ENCODE results near the gene RPS19BP1.
A peak's percentile ranks its signal among the peaks of the same experiment; 100 is the strongest.

The RPS19BP1 gene

DNA sequence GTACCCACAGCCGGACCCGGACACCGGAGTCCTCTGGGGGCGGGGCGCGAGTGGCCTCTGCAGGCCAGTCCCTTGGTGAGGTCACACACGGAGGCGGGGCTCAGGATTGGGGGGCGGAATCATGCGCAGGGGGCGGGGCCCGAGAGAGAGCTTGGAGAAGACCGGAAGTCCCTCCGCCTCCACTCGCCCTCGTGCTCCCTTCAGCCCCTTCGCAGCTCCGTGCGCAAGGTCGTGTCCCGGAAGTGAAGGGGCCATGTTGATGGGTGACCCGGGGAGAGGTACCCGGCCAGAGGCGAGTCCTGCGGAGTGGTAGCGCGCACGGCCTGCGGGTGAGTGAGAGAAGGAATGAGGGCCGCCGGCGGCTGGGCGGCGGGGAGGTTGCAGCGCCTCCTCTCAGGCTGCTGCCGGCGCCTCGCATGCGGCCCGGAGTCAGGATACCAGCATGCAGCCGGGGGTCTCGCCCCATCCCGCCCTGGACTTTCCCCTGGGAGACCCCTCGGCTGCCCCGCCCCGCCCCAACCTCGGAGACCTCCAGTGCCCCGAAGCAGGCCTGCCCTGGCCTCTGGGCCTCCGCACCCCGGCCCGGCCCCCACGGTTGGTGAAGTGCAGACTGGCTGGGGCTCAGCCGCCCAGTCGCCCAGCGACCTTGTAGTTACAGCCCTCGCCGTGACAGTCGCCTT, 30.3 kb downstream of the RPS19BP1 start, which contains the start of gene MIEF1:
Gene MIEF1, plus strand, starts transcription at position 182 of the 680 bp plus-strand sequence. CDS start 9,005 bp downstream, outside the sequence.
- in situ Hi-C loops (cut with MboI; ENCODE audit: low pct_unique_long_range_greater_than_20kb, low sequenced_read_pairs), result loop anchor here (25.0 kb wide), 1 partner anchor 340 kb away; the partner anchor contains the start of gene CBX7
- peak; percentile 94 for DNase-seq

DNA sequence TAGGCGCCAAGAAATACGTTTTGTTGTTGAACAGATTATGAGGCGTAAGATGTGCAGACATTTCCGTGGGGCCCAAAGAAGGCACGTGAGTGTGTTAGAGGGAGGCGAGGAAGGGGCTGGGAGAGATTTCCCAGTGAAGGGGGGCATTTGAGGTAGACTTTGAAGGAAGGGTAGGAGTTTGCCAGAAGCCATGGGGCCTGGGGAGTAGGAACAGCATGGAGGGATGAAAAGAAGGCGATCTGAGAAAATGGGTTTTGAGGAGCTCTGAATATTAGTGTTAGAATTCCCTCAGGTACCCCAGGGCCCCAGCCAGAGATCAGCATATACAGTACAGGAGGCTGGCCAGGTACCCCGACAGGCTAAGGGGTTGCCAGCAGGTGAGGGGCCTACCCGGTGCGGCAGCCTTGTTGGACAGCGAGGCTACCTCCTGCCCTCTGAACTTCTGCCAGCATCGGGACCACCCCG, 30.9 kb downstream of the RPS19BP1 start:
- DNase-seq, result no peak
- in situ Hi-C loops (cut with MboI; ENCODE audit: low pct_unique_long_range_greater_than_20kb, low sequenced_read_pairs), result loop anchor here (25.0 kb wide), 1 partner anchor 339 kb away; the partner anchor contains the start of gene CBX7

DNA sequence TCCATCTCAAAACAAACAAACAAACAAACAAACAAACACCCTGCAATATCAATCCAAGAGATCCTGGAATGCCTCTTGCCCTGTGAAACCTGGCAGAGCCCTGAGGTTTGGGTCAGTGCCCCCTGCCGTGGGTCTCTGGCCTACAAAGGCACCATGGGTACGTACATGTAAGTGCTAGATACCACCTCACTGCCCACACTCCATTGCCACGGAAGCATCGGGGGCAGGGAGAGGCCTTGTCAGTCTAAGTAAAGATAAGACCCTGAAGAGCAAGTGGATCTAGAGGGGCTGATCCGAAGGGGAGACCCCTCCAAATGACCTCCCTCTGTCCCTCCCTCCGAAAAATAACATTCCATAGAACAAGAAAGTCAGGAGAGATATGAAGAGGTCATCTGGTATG, 32.4 kb downstream of the RPS19BP1 start:
- no peak for DNase-seq
- in situ Hi-C loops (cut with MboI; ENCODE audit: low pct_unique_long_range_greater_than_20kb, low sequenced_read_pairs), result loop anchor here (25.0 kb wide), 1 partner anchor 338 kb away; the partner anchor contains the start of gene CBX7

DNA sequence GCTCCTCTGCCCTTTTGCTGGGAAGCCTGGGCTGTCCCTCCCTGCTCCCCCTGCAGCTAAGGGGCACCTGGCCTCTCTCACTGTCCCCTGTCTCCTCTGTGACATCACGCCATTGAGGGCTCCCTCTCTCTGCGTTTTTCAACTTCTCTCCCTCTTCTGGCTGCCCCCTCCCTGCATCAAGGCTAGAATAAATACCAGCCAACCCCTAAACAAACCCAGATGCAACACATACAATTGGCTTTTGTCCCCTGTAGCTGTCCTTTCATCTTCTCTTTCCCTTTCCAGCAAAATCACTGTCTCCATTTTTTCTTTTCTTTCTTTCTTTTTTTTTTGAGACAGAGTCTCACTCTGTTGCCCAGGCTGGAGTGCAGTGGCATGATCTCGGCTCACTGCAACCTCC, 33.7 kb downstream of the RPS19BP1 start:
- in situ Hi-C loops (cut with MboI; ENCODE audit: low pct_unique_long_range_greater_than_20kb, low sequenced_read_pairs), result no loop called here

GRCh38 chr22:39498368-39498767, 34.2 kb downstream of the RPS19BP1 start:
- DNase-seq, result no peak
- in situ Hi-C loops (cut with MboI; ENCODE audit: low pct_unique_long_range_greater_than_20kb, low sequenced_read_pairs), result no loop called here

More for the DNA sequence above, 33.7 kb downstream of the RPS19BP1 start:
- DNase-seq, result no peak

DNA sequence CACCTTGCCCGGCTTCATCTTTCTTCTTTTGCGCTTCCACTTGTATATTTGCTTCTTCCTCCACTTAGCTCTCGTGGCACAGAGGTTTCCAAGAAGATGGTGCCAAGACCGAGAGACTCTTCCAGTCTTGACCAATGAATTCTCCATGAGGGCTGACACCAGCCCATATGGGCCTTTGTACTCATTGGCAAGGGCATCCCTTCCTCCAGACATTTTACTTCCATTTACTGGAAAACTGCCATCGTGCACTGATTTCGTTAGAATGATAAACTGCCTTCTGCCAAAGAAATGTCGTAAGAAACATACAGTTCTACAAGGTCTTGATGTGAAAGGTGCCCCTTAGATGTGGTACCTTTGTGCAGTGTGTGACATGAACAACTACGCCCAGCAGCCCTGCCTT, 35.1 kb downstream of the RPS19BP1 start:
- no peak for DNase-seq
- in situ Hi-C loops (cut with MboI; ENCODE audit: low pct_unique_long_range_greater_than_20kb, low sequenced_read_pairs), result no loop called here

DNA sequence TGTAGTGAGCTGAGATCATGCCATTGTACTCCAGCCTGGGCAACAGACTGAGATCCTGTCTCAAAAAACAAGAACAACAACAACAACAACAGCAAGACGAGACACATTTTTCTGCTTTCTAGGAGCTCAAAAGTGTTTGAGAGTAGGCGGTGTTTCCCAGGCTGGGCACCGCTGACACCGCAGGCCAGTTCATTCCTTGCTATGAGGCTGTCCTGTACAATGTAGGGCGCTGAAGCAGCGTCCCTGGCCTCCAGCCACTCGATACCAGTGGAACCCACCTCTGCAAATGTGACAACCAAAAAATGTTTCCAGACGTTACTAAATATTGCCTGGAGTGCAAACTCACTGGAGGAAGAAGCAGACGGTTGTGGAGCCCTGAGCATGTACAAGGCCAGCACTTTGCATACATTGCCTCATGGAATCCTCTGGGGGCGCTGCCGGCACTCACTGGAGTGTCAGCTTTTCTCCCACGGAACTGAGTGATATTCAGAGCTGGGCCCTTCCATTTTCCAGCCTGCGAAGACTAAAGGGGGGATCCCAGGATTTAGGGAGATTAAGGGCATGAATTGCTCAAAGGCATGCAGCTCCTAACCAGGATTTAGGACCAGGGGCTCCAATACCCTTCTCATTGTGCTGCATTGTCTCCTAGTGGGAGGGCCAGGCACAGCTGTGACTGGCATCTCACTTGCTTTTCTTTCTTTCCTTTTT, 36.3 kb downstream of the RPS19BP1 start:
- in situ Hi-C loops (cut with MboI; ENCODE audit: low pct_unique_long_range_greater_than_20kb, low sequenced_read_pairs), result no loop called here
- peak; percentile 74 for DNase-seq

GRCh38 chr22:39494471-39495120, 38.0 kb downstream of the RPS19BP1 start:
- in situ Hi-C loops (cut with MboI; ENCODE audit: low pct_unique_long_range_greater_than_20kb, low sequenced_read_pairs), result no loop called here
- no peak for DNase-seq

DNA sequence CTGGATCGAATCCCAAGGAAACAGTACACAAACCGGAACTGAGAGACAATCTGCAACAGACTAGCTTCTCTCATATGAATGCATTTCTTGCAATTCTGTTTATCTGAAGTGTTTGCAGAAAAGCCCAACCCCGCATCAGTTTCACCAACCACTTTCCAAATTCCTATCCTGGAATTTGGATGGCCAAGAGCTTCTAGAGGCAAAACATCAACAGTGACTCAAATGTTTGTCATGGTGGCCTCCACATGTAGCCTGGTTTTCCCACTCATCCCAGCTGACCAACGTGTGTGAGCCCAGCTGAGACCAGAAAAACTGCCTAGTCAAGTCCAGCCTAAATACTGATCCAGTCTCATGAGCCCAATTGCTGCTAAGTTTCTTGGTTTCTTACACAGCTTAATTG, 38.8 kb downstream of the RPS19BP1 start:
- in situ Hi-C loops (cut with MboI; ENCODE audit: low pct_unique_long_range_greater_than_20kb, low sequenced_read_pairs), result no loop called here
- DNase-seq, result no peak

- in situ Hi-C loops (cut with MboI; ENCODE audit: low pct_unique_long_range_greater_than_20kb, low sequenced_read_pairs), result no loop called here
- no peak for DNase-seq
Measured at GRCh38 chr22:39492186-39492585, 40.4 kb downstream of the RPS19BP1 start.

GRCh38 chr22:39491696-39492095, 40.9 kb downstream of the RPS19BP1 start:
- DNase-seq, result no peak
- in situ Hi-C loops (cut with MboI; ENCODE audit: low pct_unique_long_range_greater_than_20kb, low sequenced_read_pairs), result no loop called here

DNA sequence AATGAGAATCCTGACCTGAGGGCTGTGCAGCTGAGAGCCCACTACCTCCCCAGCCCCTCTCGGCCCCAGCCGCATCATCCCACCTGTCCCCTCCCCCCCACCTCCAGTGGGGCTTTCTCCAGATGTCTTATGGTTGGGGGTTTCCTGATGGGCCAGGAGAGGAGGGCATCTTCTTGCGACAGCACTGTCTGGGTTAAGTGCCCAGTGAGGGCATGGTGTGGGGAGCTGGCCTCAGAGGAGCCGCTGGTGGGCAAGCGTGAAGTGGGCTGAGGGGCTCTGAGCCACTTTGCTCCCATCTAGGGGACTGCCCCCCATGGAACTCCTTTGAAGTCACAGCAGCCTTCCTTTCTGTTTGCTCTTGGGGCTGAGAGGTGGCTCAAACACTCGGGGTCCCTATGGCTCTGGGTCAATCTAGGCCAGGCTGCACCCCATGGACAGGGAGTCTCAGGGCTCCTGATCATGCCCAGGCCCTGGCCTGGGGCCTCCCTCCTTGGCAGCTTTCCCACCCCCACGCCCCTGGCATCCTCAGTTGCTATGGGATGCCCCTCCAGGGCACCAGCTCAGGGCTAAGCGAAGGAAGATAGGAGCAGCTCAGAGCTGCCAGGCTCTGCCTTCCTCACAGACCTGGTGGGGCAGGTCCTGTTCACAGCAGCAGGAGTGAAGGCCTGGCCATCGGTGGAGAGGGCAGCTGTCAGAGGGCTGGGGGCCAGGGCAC, 41.4 kb downstream of the RPS19BP1 start:
- in situ Hi-C loops (cut with MboI; ENCODE audit: low pct_unique_long_range_greater_than_20kb, low sequenced_read_pairs), result no loop called here
- DNase-seq, result no peak

DNA sequence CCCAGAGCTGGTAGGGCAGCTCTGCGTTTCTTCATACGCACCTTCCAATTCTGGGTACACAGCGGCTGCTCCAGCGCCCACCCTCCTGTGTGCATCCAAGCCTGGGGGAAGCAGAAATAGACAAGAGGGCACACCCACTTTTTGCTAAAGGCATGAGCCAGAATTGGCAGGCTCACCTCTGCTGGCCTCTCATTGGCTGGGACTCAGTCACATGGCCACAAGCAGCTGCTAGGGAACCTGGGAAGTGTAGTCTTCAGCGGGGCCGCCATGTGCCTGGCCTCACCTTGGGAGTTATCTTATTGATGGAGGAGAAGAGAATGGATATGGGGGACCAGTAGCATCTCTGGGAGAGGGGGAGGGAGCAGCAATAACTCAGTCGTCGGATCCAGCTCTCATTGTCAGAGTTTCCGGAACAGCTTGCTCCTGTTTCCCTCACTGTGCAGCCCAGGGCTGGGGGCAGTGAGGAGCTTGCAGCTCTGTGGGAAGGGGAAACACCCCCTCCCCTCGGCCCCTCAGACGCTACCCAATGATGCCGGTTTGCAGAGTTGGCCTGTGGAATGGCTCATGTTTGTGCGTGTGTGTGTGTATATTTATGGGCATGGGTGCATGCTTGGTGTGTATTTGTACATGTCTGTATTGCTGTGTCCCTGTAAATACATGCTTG, 42.3 kb downstream of the RPS19BP1 start:
- in situ Hi-C loops (cut with MboI; ENCODE audit: low pct_unique_long_range_greater_than_20kb, low sequenced_read_pairs), result no loop called here
- peak; percentile 69 for DNase-seq

GRCh38 chr22:39489094-39490068, 43.2 kb downstream of the RPS19BP1 start:
- in situ Hi-C loops (cut with MboI; ENCODE audit: low pct_unique_long_range_greater_than_20kb, low sequenced_read_pairs), result no loop called here
- no peak for DNase-seq

- in situ Hi-C loops (cut with MboI; ENCODE audit: low pct_unique_long_range_greater_than_20kb, low sequenced_read_pairs), result no loop called here
- no peak for DNase-seq
Measured at GRCh38 chr22:39488563-39489083, 43.9 kb downstream of the RPS19BP1 start.

GRCh38 chr22:39487826-39488520, 44.6 kb downstream of the RPS19BP1 start:
- DNase-seq, result no peak
- in situ Hi-C loops (cut with MboI; ENCODE audit: low pct_unique_long_range_greater_than_20kb, low sequenced_read_pairs), result no loop called here

Measured in KBM-7 (cell line).